Transverse colon (tissue), 4 donors: ENCODE data around the gene FZD10. TPM values are rescaled to one million over a fixed set of nuclear protein-coding genes. Genes with fewer than 3 reads are reported as not detected.

Experiments used
- DNase-seq: peaks from one replicate; pipeline ENCODE4 v3.0.0-alpha.2; 2019
- H3K27ac ChIP-seq, 4 donors: fragments of 200-600 bp; sonication (generic); 2 replicates each; pipeline ENCODE4 v1.5.1; 2016 to 2018; ENCODE audit warnings: inconsistent platforms in 4 of 4
- H3K27me3 ChIP-seq: fragments of 200-600 bp; sonication (generic); 2 replicates; pipeline ENCODE4 v1.5.1; 2017; ENCODE audit warnings: inconsistent platforms
- H3K36me3 ChIP-seq, 4 donors: fragments of 200-600 bp; sonication (generic); 2 replicates each; pipeline ENCODE4 v1.5.1; 2017 to 2019; ENCODE audit warnings: inconsistent platforms in 4 of 4
- H3K4me1 ChIP-seq, 4 donors: fragments of 200-600 bp; sonication (generic); 2 replicates each; pipeline ENCODE4 v1.5.1; 2017 to 2020; ENCODE audit warnings: inconsistent platforms in 4 of 4
- H3K4me3 ChIP-seq, 4 donors: fragments of 200-600 bp; sonication (generic); 1 replicate in 1 of 4; 2 replicates in 3 of 4; pipeline versions ENCODE4 v1.5.1 to v1.6.1; 2017 to 2019; ENCODE audit warnings: inconsistent platforms in 4 of 4
- H3K9me3 ChIP-seq, 2 donors: fragments of 200-600 bp; sonication (generic); 2 replicates each; pipeline ENCODE4 v1.5.1; 2017 to 2019; ENCODE audit warnings: inconsistent platforms in 2 of 2
- EP300 ChIP-seq: sonication (generic); formaldehyde crosslinking; IDR thresholded peaks from one replicate; pipeline ENCODE4 v1.6.1; 2017; ENCODE audit warnings: antibody characterized with exemption, low read depth
- POLR2A ChIP-seq: fragments of 450-650 bp; IDR thresholded peaks from one replicate; pipeline ENCODE4 v1.6.1; 2016; ENCODE audit warnings: antibody characterized with exemption, mild to moderate bottlenecking, moderate library complexity
- POLR2AphosphoS5 ChIP-seq, 3 donors: sonication (generic); formaldehyde crosslinking; IDR thresholded peaks; one replicate each; pipeline ENCODE4 v1.6.1; 2016; ENCODE audit warnings: antibody characterized with exemption in 3 of 3
- WGBS, 2 donors: methylation state at CpG; one replicate each; pipeline ENCODE4 v1.1.5; 2018; ENCODE audit warnings: low coverage in 1 of 2; 5-methylcytosine and 5-hydroxymethylcytosine counted together
- in situ Hi-C, 4 donors: fragments of 200-750 bp; cut with MboI; loops; one replicate each; pipeline versions ENCODE4 v1.15.0 to v1.15.1; 2017; ENCODE audit warnings: low sequenced_read_pairs in 3 of 4, low pct_ligation_motif_present in 1 of 4, low pct_unique_long_range_greater_than_20kb in 1 of 4
- intact Hi-C: fragments of 100-400 bp; cut with DNase I; formaldehyde crosslinking; loops from one replicate; pipeline ENCODE4 v1.15.1; 2023; ENCODE audit warnings: low total_unique reads
- total RNA-seq, 4 donors: library from RNA; depleted of rRNA; stranded (reverse); fragments of >200 nt; gene quantifications; one replicate each; pipeline ENCODE4 v1.1.0, GENCODE V29; 2016
- TF ChIP-seq, protein P1 (sequence below), 5 experiments: fragments of 200-600 bp in 3 of 5; fragments of 450-650 bp in 2 of 5; sonication (generic) in 3 of 5; IDR thresholded peaks; 1 replicate in 2 of 5; 2 replicates in 3 of 5; pipeline ENCODE4 v1.5.1; 2016 to 2017; ENCODE audit warnings: antibody characterized with exemption in 5 of 5, inconsistent platforms in 3 of 5, mild to moderate bottlenecking in 2 of 5, moderate library complexity in 1 of 5

FZD10 gene, protein sequence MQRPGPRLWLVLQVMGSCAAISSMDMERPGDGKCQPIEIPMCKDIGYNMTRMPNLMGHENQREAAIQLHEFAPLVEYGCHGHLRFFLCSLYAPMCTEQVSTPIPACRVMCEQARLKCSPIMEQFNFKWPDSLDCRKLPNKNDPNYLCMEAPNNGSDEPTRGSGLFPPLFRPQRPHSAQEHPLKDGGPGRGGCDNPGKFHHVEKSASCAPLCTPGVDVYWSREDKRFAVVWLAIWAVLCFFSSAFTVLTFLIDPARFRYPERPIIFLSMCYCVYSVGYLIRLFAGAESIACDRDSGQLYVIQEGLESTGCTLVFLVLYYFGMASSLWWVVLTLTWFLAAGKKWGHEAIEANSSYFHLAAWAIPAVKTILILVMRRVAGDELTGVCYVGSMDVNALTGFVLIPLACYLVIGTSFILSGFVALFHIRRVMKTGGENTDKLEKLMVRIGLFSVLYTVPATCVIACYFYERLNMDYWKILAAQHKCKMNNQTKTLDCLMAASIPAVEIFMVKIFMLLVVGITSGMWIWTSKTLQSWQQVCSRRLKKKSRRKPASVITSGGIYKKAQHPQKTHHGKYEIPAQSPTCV
- total RNA-seq = under 1 TPM in 2 of 4 donors, not detected in 2; 0.32 to 0.68 TPM

DNA sequence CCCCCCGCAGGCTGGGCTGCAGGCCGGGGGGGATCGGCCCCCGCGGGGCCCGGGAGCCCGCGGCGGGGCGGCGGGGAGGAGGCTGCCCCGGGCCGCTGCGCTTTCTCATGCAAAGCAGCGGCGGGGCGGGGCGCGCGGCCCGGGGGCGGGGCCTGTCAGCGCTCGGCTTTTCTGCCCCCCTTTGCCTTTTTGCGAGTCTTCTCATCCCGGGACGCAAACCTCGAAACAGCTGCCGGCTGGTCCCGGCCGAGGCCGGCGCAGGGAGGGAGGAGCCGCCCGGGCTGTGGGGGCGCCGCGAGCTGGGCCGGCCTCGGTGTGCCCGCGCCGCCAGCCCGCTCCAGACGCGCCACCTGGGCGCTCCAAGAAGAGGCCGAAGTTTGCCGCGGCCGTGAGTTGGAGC is at the start of gene FZD10:
TSS of gene FZD10 (plus strand) at position 198 of the 400 bp plus-strand sequence. CDS start 479 bp downstream, outside the sequence.
- intact Hi-C loops = no loop called here
- H3K9me3 ChIP-seq = no peaks in the 10 kb centered on the region
- DNase-seq = peak; percentile 26
- H3K4me3 ChIP-seq = peak within 1 kb of the TSS; percentile 15 to 49 (median 25)
- no peaks in the 10 kb centered on the region for H3K36me3 ChIP-seq
- H3K27me3 ChIP-seq = peaks cover 87% of the 10 kb centered on the region
- TF ChIP-seq EP300 (no peak), POLR2A (no peak)
- 8% methylated on average over 27 of the region's 51 CpGs; no CpG with 5 or more reads in 1 of the 2 donors for WGBS, 2 donors
- peaks cover 0 to 20% (median 9%) of the 10 kb centered on the region in 4 donors for H3K4me1 ChIP-seq
- H3K27ac ChIP-seq = peak within 1 kb of the TSS in 1 of 4 donors; percentile 23
- in situ Hi-C loops = no loop called here

DNA sequence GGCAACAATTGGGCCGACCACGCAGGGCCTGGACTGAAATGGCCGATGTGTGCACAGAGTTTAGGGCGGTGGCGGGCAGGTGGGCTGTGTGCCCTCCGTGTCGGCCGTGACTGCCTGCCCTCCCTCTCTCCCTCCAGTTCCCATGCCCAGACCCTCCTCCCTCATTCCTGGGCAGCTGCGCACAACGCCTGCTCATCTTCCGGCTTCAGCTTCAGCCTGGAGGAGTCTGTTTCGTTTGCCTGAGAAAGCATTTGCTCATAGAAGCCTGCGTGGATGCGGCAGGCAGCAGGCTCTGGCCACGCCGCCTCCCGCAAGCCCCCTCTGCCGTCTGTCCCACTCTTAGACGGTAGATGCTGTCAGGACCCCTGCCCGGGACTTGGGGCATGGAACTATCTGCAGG is 47.3 kb upstream of the FZD10 start:
- no peak for DNase-seq
- WGBS, 2 donors = 80% methylated on average over 20 of the region's 20 CpGs; no CpG with 5 or more reads in 1 of the 2 donors
- Histone ChIP-seq H3K4me1 (no peaks in the 10 kb centered on the region), H3K9me3 (no peaks in the 10 kb centered on the region), H3K27me3 (no peaks in the 10 kb centered on the region), H3K36me3 (no peaks in the 10 kb centered on the region), H3K27ac (no peak overlapping the region), H3K4me3 (no peak overlapping the region)
- in situ Hi-C loops = no loop called here
- intact Hi-C loops = no loop called here
- TF ChIP-seq, protein P1, sequence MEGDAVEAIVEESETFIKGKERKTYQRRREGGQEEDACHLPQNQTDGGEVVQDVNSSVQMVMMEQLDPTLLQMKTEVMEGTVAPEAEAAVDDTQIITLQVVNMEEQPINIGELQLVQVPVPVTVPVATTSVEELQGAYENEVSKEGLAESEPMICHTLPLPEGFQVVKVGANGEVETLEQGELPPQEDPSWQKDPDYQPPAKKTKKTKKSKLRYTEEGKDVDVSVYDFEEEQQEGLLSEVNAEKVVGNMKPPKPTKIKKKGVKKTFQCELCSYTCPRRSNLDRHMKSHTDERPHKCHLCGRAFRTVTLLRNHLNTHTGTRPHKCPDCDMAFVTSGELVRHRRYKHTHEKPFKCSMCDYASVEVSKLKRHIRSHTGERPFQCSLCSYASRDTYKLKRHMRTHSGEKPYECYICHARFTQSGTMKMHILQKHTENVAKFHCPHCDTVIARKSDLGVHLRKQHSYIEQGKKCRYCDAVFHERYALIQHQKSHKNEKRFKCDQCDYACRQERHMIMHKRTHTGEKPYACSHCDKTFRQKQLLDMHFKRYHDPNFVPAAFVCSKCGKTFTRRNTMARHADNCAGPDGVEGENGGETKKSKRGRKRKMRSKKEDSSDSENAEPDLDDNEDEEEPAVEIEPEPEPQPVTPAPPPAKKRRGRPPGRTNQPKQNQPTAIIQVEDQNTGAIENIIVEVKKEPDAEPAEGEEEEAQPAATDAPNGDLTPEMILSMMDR (IDR thresholded peaks at IDR 0.05) = no peak
- TF ChIP-seq EP300 = no peak
- TF ChIP-seq POLR2A = no peak
- TF ChIP-seq POLR2AphosphoS5 (IDR thresholded peaks at IDR 0.05) = no peak

DNA sequence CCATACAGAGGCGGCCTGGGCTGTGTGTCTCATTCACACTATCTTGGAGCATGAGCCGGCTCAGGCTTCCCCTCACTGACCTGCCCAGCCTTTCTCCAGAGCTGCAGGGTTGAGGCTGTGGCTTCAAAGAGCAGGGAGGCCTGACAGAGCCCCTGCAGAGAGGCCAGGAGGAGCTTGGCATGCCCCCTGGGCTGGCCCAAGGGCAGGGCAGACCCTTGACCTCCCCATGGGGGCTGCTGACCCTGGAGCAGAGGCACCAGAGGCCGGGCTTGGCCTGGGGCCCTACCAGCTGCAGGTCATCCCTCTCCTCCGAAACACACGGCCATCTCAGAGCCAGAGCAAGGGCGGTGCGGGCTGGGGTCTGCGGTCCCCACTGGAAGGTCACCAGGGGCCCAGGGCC is 46.6 kb upstream of the FZD10 start:
- H3K4me3 ChIP-seq = no peak overlapping the region
- in situ Hi-C loops (no loop called here), intact Hi-C loops (no loop called here)
- no peaks in the 10 kb centered on the region for H3K36me3 ChIP-seq
- no peak for TF ChIP-seq EP300
- no peak for TF ChIP-seq POLR2AphosphoS5 (IDR thresholded peaks at IDR 0.05)
- TF ChIP-seq, protein P1 (IDR thresholded peaks at IDR 0.05) = no peak
- no peak for TF ChIP-seq POLR2A
- H3K9me3 ChIP-seq = no peaks in the 10 kb centered on the region
- H3K27me3 ChIP-seq = no peaks in the 10 kb centered on the region
- no peak for DNase-seq
- no peaks in the 10 kb centered on the region for H3K4me1 ChIP-seq
- H3K27ac ChIP-seq = no peak overlapping the region
- 87% methylated on average over 8 of the region's 8 CpGs; no CpG with 5 or more reads in 1 of the 2 donors for WGBS, 2 donors

DNA sequence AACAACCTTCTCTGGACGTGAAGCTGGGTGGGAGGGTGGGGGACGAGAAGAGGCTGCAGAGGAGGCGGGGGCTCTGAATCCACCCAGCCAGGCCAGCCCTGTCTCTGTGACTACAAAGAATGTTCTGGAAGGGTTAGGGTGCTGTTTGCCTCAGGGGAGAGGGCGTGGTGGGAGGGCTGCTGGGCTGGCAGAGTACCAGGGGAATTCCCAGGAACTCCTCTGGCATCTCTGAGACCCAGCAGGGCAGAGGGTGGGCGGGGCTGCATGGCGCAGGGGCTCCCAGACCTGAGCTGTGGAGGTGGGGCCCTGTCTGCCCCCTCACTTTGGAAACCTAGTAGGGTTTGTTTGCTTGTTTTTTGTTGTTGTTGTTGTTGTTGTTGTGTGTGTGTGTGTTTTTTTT is 45.5 kb upstream of the FZD10 start:
- DNase-seq = no peak
- H3K27ac ChIP-seq = no peak overlapping the region
- no peaks in the 10 kb centered on the region for H3K36me3 ChIP-seq
- no peak overlapping the region for H3K4me3 ChIP-seq
- in situ Hi-C loops = no loop called here
- H3K27me3 ChIP-seq = no peaks in the 10 kb centered on the region
- 20 to 68% methylated on average over 1 to 6 of the region's 6 CpGs for WGBS, 2 donors
- H3K4me1 ChIP-seq = no peaks in the 10 kb centered on the region
- H3K9me3 ChIP-seq = no peaks in the 10 kb centered on the region
- intact Hi-C loops = no loop called here
- TF ChIP-seq EP300 (no peak), POLR2A (no peak), POLR2AphosphoS5 (IDR thresholded peaks at IDR 0.05) (no peak)
- TF ChIP-seq, protein P1 (IDR thresholded peaks at IDR 0.05) = no peak
